Sigmoid colon (tissue), 4 donors: ENCODE results near the gene ATP2B2.

Source experiments
- EP300 ChIP-seq, 4 donors: sonication (generic); formaldehyde crosslinking; IDR thresholded peaks; one replicate each; pipeline ENCODE4 v1.6.1; 2017; ENCODE audit warnings: antibody characterized with exemption in 4 of 4
- POLR2A ChIP-seq, 2 donors: fragments of 450-650 bp; IDR thresholded peaks; one replicate each; pipeline ENCODE4 v1.6.1; 2016; ENCODE audit warnings: antibody characterized with exemption in 2 of 2, mild to moderate bottlenecking in 2 of 2, moderate library complexity in 2 of 2
- POLR2AphosphoS5 ChIP-seq, 4 donors: sonication (generic); formaldehyde crosslinking; IDR thresholded peaks; one replicate each; pipeline ENCODE4 v1.6.1; 2017; ENCODE audit warnings: antibody characterized with exemption in 4 of 4
- TF ChIP-seq, protein P1 (sequence below), 4 experiments: fragments of 450-650 bp in 3 of 4; fragments of 200-600 bp in 1 of 4; IDR thresholded peaks; one replicate each; pipeline ENCODE4 v1.5.1; 2016 to 2019; ENCODE audit warnings: antibody characterized with exemption in 4 of 4, mild to moderate bottlenecking in 3 of 4, moderate library complexity in 2 of 4

DNA sequence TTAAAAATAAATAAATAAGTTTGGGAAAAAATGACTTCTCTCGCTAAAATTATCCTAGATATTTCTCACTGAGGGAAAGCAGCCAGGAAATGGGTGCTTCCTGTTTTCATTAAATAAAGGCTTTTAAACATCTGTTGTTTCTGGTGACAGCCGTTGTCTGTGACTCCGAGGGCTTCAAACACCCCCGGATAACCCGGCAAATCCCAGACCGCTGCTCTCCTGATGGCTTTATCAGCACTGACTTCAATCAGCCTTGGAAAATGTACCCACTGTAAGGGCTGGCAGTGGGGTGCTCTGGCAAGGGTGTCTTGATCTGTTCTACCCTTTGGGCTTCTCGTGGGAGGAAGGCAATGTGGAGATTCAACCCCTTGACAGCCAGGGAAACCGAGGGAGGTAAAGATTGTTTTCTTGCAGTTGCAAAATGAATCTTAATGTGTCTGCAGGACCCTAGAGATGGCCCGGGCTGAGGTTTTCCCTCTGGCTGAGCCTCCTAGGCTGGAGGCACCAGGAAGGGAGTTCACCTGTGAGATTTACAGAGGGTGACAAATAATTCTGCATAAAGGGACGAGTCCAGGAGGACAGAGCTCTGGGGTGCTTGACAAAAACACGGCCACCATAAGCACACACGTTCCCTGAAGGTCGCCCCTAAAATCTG lies 150.9 kb downstream of the ATP2B2 start:
- TF ChIP-seq, protein P1, sequence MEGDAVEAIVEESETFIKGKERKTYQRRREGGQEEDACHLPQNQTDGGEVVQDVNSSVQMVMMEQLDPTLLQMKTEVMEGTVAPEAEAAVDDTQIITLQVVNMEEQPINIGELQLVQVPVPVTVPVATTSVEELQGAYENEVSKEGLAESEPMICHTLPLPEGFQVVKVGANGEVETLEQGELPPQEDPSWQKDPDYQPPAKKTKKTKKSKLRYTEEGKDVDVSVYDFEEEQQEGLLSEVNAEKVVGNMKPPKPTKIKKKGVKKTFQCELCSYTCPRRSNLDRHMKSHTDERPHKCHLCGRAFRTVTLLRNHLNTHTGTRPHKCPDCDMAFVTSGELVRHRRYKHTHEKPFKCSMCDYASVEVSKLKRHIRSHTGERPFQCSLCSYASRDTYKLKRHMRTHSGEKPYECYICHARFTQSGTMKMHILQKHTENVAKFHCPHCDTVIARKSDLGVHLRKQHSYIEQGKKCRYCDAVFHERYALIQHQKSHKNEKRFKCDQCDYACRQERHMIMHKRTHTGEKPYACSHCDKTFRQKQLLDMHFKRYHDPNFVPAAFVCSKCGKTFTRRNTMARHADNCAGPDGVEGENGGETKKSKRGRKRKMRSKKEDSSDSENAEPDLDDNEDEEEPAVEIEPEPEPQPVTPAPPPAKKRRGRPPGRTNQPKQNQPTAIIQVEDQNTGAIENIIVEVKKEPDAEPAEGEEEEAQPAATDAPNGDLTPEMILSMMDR (IDR thresholded peaks at IDR 0.05) = no peak
- TF ChIP-seq EP300 (IDR thresholded peaks at IDR 0.05) (no peak), POLR2AphosphoS5 (IDR thresholded peaks at IDR 0.05) (no peak), POLR2A (IDR thresholded peaks at IDR 0.05) (no peak)
